Mammary epithelial cell (primary cell): Measurements from ENCODE around the gene DNAAF5.

Experiments used
- EZH2 ChIP-seq: IDR thresholded peaks from 2 replicates; pipeline ENCODE4 v1.6.1; 2012; ENCODE audit warnings: low read length, inconsistent platforms, borderline replicate concordance
- TF ChIP-seq, protein P1 (sequence below), 2 donors: IDR thresholded peaks in 1 of 2; conservative IDR thresholded peaks in 1 of 2; 2 replicates each; pipeline ENCODE4 v1.5.1; 2011 to 2012; ENCODE audit warnings: inconsistent platforms in 2 of 2, low read length in 2 of 2, mild to moderate bottlenecking in 2 of 2, control low read depth in 1 of 2, low read depth in 1 of 2; ENCODE audit not compliant: insufficient read depth in 1 of 2; ENCODE audit errors: extremely low read depth in 1 of 2

- TF ChIP-seq, protein P1, sequence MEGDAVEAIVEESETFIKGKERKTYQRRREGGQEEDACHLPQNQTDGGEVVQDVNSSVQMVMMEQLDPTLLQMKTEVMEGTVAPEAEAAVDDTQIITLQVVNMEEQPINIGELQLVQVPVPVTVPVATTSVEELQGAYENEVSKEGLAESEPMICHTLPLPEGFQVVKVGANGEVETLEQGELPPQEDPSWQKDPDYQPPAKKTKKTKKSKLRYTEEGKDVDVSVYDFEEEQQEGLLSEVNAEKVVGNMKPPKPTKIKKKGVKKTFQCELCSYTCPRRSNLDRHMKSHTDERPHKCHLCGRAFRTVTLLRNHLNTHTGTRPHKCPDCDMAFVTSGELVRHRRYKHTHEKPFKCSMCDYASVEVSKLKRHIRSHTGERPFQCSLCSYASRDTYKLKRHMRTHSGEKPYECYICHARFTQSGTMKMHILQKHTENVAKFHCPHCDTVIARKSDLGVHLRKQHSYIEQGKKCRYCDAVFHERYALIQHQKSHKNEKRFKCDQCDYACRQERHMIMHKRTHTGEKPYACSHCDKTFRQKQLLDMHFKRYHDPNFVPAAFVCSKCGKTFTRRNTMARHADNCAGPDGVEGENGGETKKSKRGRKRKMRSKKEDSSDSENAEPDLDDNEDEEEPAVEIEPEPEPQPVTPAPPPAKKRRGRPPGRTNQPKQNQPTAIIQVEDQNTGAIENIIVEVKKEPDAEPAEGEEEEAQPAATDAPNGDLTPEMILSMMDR (conservative IDR thresholded peaks at IDR 0.05 in 1 of 2, IDR thresholded peaks at IDR 0.05 in 1 of 2; ENCODE audit: extremely low read depth in 1 of 2, insufficient read depth in 1 of 2, low read depth in 1 of 2, low read length in 2 of 2), result no peak
- TF ChIP-seq EZH2, result no peak
Measured at GRCh38 chr7:835021-835420, 108.5 kb downstream of the DNAAF5 start.
